A549 (cell line): ENCODE measurements around the gene PTGER3. TPM values are rescaled to one million over a fixed set of nuclear protein-coding genes. Genes with fewer than 3 reads are reported as not detected.

Source experiments
- ATAC-seq, 2 experiments: fragments of 200-7000 bp in 1 of 2; fragments of >200 bp in 1 of 2; cut with Nextera tagmentation in 1 of 2; cut with Tn5 transposase in 1 of 2; 3 replicates each; pipeline versions ENCODE4 v1.8.0 to v1.9.1; 2018 to 2020; ENCODE audit warnings: mild to moderate bottlenecking in 1 of 2, moderate library complexity in 1 of 2
- CTCF ChIA-PET: fragments of 300-600 bp; sonication (Branson Sonifier 250); formaldehyde crosslinking; extraction: SDS; loops from one replicate; lab custom pipeline; 2021; ENCODE audit warnings: antibody characterized with exemption, inconsistent platforms; lab: Yijun Ruan, JAX
- POLR2A ChIA-PET: fragments of 350-600 bp; formaldehyde crosslinking; extraction: SDS; loops from one replicate; lab custom pipeline; 2021; ENCODE audit warnings: antibody characterized with exemption, inconsistent platforms; lab: Yijun Ruan, JAX
- DNase-seq, 2 experiments: peaks; one replicate each; pipeline versions ENCODE4 v3.0.0 to v3.0.0-alpha.2; 2011 to 2016; ENCODE audit warnings: low read depth in 1 of 2, low spot score in 1 of 2
- FAIRE-seq: peaks from 2 replicates; lab custom pipeline; 2011; peaks lifted over from hg19 to GRCh38; lab: Jason Lieb, UNC
- H3K27ac ChIP-seq, 2 experiments: fragments of >200 bp; sonication (Bioruptor Twin); formaldehyde crosslinking; 3 replicates each; pipeline ENCODE4 v1.5.1; 2016 to 2017
- H3K4me1 ChIP-seq: fragments of >200 bp; sonication (Bioruptor Twin); formaldehyde crosslinking; 3 replicates; pipeline ENCODE4 v1.6.1; 2016
- H3K4me2 ChIP-seq: fragments of >200 bp; sonication (Bioruptor Twin); formaldehyde crosslinking; 3 replicates; pipeline ENCODE4 v1.6.1; 2016
- H3K4me3 ChIP-seq: fragments of >200 bp; sonication (Bioruptor Twin); formaldehyde crosslinking; 3 replicates; pipeline ENCODE4 v1.5.1; 2016
- H3K9me3 ChIP-seq: fragments of >200 bp; sonication (Bioruptor Twin); formaldehyde crosslinking; 3 replicates; pipeline ENCODE4 v1.6.1; 2016
- BCL3 ChIP-seq: fragments of >200 bp; sonication (Bioruptor Twin); formaldehyde crosslinking; IDR thresholded peaks from 3 replicates; pipeline ENCODE4 v1.6.1; 2016
- CEBPB ChIP-seq, 2 experiments: fragments of >200 bp in 1 of 2; sonication (Bioruptor Twin) in 1 of 2; formaldehyde crosslinking in 1 of 2; IDR thresholded peaks; 2 replicates each; pipeline ENCODE4 v1.6.1; 2012 to 2016
- CHD2 ChIP-seq: fragments of 150-350 bp; IDR thresholded peaks from 2 replicates; pipeline ENCODE4 v1.6.1; 2014; ENCODE audit warnings: low read length; ENCODE audit not compliant: partially characterized antibody
- EHMT2 ChIP-seq: fragments of 200-600 bp; sonication (generic); IDR thresholded peaks from 2 replicates; pipeline ENCODE4 v1.6.1; 2016; ENCODE audit warnings: antibody characterized with exemption, low read depth, mild to moderate bottlenecking, moderate library complexity
- ELK1 ChIP-seq: fragments of 150-350 bp; IDR thresholded peaks from 2 replicates; pipeline ENCODE4 v1.6.1; 2014; ENCODE audit warnings: low read depth, mild to moderate bottlenecking, low read length
- ESRRA ChIP-seq: fragments of 150-350 bp; IDR thresholded peaks from 2 replicates; pipeline ENCODE4 v1.6.1; 2014; ENCODE audit warnings: mild to moderate bottlenecking, low read length, borderline replicate concordance
- FOXS1 ChIP-seq: fragments of 250-450 bp; sonication (Bioruptor Pico); IDR thresholded peaks from 2 replicates; pipeline ENCODE4 v1.5.0; 2020; ENCODE audit warnings: mild to moderate bottlenecking, moderate library complexity
- HMGXB4 ChIP-seq: fragments of 250-450 bp; sonication (Bioruptor Pico); IDR thresholded peaks from 2 replicates; pipeline ENCODE4 v1.5.0; 2021; ENCODE audit warnings: mild to moderate bottlenecking, moderate library complexity, borderline replicate concordance
- MAFK ChIP-seq: fragments of 450-650 bp; IDR thresholded peaks from 2 replicates; pipeline ENCODE4 v1.6.1; 2014; ENCODE audit not compliant: partially characterized antibody
- NFE2L2 ChIP-seq: fragments of 150-350 bp; conservative IDR thresholded peaks from 2 replicates; pipeline ENCODE4 v1.6.1; 2014; ENCODE audit warnings: low read length
- NPAS2 ChIP-seq: fragments of 250-450 bp; sonication (Bioruptor Pico); IDR thresholded peaks from 2 replicates; pipeline ENCODE4 v1.8.0; 2022; ENCODE audit warnings: mild to moderate bottlenecking, moderate library complexity, borderline replicate concordance
- RAD21 ChIP-seq, 2 experiments: fragments of >200 bp in 1 of 2; sonication (Bioruptor Twin) in 1 of 2; formaldehyde crosslinking in 1 of 2; IDR thresholded peaks in 1 of 2; conservative IDR thresholded peaks in 1 of 2; 2 replicates in 1 of 2; 3 replicates in 1 of 2; pipeline ENCODE4 v1.6.1; 2012 to 2018; ENCODE audit warnings: inconsistent platforms in 1 of 2
- RARB ChIP-seq: fragments of 250-450 bp; sonication (Bioruptor Pico); IDR thresholded peaks from 2 replicates; pipeline ENCODE4 v1.8.0; 2021; ENCODE audit warnings: mild to moderate bottlenecking, moderate library complexity
- RFX5 ChIP-seq: fragments of 450-650 bp; IDR thresholded peaks from 2 replicates; pipeline ENCODE4 v1.7.1; 2014; ENCODE audit warnings: antibody characterized with exemption, mild to moderate bottlenecking, moderate library complexity
- SMC3 ChIP-seq: fragments of >200 bp; sonication (Bioruptor Twin); formaldehyde crosslinking; IDR thresholded peaks from 3 replicates; pipeline ENCODE4 v1.6.1; 2018; ENCODE audit warnings: inconsistent platforms
- TFCP2L1 ChIP-seq: fragments of 250-450 bp; sonication (Bioruptor Pico); IDR thresholded peaks from 2 replicates; pipeline ENCODE4 v1.5.0; 2021; ENCODE audit warnings: mild to moderate bottlenecking
- ZC3H11A ChIP-seq: fragments of 450-650 bp; IDR thresholded peaks from 2 replicates; pipeline ENCODE4 v1.6.1; 2014; ENCODE audit warnings: antibody characterized with exemption, mild to moderate bottlenecking
- ZFP36 ChIP-seq: fragments of 450-650 bp; IDR thresholded peaks from 2 replicates; pipeline ENCODE4 v1.6.1; 2014; ENCODE audit warnings: borderline replicate concordance; ENCODE audit not compliant: partially characterized antibody
- WGBS: methylation state at CpG from one replicate; pipeline ENCODE4 v1.1.6; 2017; ENCODE audit errors: missing lambda C conversion rate; 5-methylcytosine and 5-hydroxymethylcytosine counted together
- polyA plus RNA-seq, 4 experiments: library from polyadenylated mRNA; depleted of rRNA in 3 of 4; stranded (reverse); fragments of >200 nt; fragmentation: RNase III in 1 of 4; extraction: RNeasy Plus Mini Kit Qiagen cat#74134 plus additional on column Dnase treatment in 1 of 4; gene quantifications; 2 replicates in 3 of 4; 3 replicates in 1 of 4; pipeline ENCODE4 v1.2.3, GENCODE V29; 2011 to 2017
- TF ChIP-seq, protein P1 (sequence below): fragments of >200 bp; sonication (Bioruptor Twin); formaldehyde crosslinking; IDR thresholded peaks from 2 replicates; pipeline ENCODE4 v1.6.1; 2016

PTGER3 gene
- polyA plus RNA-seq, 2 of the 4 experiments (the other 2 are of a cell fraction): not detected

DNA sequence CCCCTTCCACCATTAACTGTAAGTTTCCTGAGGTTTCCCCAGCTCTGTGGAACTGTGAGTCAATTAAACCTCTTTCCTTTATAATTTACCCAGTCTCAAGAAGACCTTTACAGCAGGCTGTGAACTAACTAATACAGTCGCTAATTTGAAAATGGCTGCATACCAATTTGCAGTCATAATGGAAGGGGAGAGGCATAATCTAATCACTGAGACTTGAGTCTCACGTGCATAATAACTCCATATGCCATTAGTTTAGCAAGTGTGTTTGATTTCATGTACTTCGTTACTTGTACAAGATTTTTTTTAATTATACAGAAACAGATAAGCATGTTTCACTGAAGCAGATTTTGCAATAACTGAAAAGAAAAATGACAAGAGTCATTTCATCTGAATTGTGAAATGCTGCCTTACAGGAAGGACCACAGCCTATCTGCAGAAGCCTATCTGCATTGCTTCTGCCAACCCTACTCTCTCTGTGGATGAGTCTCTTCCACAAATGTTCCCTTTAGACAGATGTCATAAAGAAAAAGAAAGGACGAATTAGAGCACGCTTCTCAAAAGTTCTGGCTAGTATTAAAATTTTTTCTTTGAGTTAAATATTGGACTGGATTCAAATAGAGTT is 99.1 kb downstream of the PTGER3 start:
- DNase-seq (no peak), FAIRE-seq (no peak), ATAC-seq (no peak)
- CTCF ChIA-PET: no interaction called here
- Histone ChIP-seq H3K4me1 (no peaks in the 10 kb centered on the region), H3K4me2 (no peak overlapping the region), H3K4me3 (no peak overlapping the region), H3K9me3 (no peaks in the 10 kb centered on the region), H3K27ac (no peak overlapping the region)
- 6% methylated on average over 5 of the region's 5 CpGs for WGBS
- POLR2A ChIA-PET: no interaction called here
- TF ChIP-seq ELK1 (no peak), NPAS2 (no peak)
- TF ChIP-seq, all 56 proteins: peak for 0

DNA sequence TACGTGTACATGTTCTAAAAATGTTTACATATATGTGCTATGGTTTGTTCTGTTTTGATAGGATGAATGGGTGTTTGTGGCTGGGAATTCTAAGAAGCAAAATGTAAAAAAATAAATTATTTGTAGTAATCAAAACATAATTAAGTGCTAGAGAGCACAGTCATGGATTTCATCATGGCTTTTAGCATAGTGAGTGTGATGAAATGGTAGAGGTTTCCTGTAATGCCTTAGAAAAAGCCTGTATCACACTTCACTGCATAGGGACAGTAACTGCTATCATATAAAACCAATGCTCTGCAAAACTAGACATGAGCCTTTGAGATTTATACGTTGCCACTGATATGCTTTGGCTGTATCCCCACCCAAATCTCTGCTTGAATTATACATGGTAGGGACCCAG is 99.8 kb downstream of the PTGER3 start:
- Histone ChIP-seq H3K4me1 (no peaks in the 10 kb centered on the region), H3K9me3 (no peaks in the 10 kb centered on the region), H3K4me3 (no peak overlapping the region), H3K27ac (no peak overlapping the region), H3K4me2 (no peak overlapping the region)
- ChIA-PET CTCF (no interaction called here), POLR2A (no interaction called here)
- DNase-seq (no peak), FAIRE-seq (no peak), ATAC-seq (no peak)
- 6% methylated on average over 2 of the region's 2 CpGs for WGBS
- TF ChIP-seq RARB (CRISPR knock-in tag) (no peak), CHD2 (no peak), BCL3 (no peak), RAD21 (conservative IDR thresholded peaks at IDR 0.05 in 1 of 2, IDR thresholded peaks at IDR 0.05 in 1 of 2) (no peak), EHMT2 (no peak), NFE2L2 (no peak)
- TF ChIP-seq, all 56 proteins: peak for 0

DNA sequence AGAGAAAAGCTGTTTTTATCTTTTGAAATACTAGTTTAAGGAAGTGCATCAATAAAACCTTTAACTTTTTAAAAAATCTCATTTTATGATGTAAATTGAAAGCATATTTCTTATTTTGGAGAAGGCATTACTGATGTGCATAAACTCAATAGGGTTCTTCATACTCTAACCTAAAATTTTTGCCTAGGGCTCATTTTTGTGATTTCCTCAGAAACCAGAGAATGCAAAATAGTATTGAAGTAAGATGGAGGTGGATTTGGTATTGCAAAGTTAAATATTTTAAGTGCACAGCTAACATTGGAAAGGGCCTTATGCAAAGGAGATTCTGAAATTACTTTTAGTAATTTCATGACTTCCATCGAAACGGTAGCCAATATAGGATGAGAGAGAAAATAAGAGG is 101.9 kb downstream of the PTGER3 start:
- Histone ChIP-seq H3K9me3 (no peaks in the 10 kb centered on the region), H3K4me2 (no peak overlapping the region), H3K27ac (no peak overlapping the region), H3K4me1 (no peaks in the 10 kb centered on the region), H3K4me3 (no peak overlapping the region)
- ATAC-seq: no peak
- DNase-seq: no peak
- POLR2A ChIA-PET: no interaction called here
- WGBS: 0% methylated on average over 2 of the region's 2 CpGs
- CTCF ChIA-PET: no interaction called here
- FAIRE-seq: no peak
- TF ChIP-seq ZC3H11A (no peak), RARB (CRISPR knock-in tag) (no peak), CEBPB (IDR thresholded peaks at IDR 0.05) (no peak), ESRRA (no peak), MAFK (no peak), HMGXB4 (CRISPR knock-in tag) (no peak), CHD2 (no peak), NFE2L2 (no peak), RFX5 (no peak), FOXS1 (CRISPR knock-in tag) (no peak), TFCP2L1 (CRISPR knock-in tag) (no peak), ZFP36 (no peak), SMC3 (no peak)
- TF ChIP-seq, protein P1, sequence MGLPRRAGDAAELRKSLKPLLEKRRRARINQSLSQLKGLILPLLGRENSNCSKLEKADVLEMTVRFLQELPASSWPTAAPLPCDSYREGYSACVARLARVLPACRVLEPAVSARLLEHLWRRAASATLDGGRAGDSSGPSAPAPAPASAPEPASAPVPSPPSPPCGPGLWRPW: no peak
